HCT116 (cell line): ENCODE measurements around the gene CDKAL1. TPM values are rescaled to one million over a fixed set of nuclear protein-coding genes. Genes with fewer than 3 reads are reported as not detected.

Source experiments
- ATAC-seq: fragments of 200-7000 bp; cut with Tn5 transposase; 2 replicates; pipeline ENCODE4 v1.9.1; 2020; ENCODE audit warnings: mild to moderate bottlenecking, moderate library complexity
- BruUV-seq: library from RNA; stranded (reverse); fragments of 400-500 nt; replicated peaks from 2 replicates; lab custom pipeline; 2021; lab: Mats Ljungman, UMichigan
- CTCF ChIA-PET: fragments of 300-600 bp; sonication (Branson Sonifier 250); formaldehyde crosslinking; loops from one replicate; lab custom pipeline; 2021; ENCODE audit warnings: antibody characterized with exemption; lab: Charles Lee
- POLR2A ChIA-PET: fragments of 300-600, 350-600 bp; sonication (Branson Sonifier 250); formaldehyde crosslinking; loops from one replicate; lab custom pipeline; 2021; ENCODE audit warnings: antibody characterized with exemption; lab: Charles Lee
- RAD21 ChIA-PET, 2 experiments: fragments of 300-600 bp; sonication (Branson Sonifier 250); formaldehyde crosslinking; loops; one replicate each; lab custom pipeline; 2023; ENCODE audit warnings: low total read pairs in 2 of 2; ENCODE audit not compliant: uncharacterized antibody in 2 of 2, unreplicated experiment in 2 of 2, low non-redundant PET in 1 of 2; lab: Charles Lee
- DNase-seq: peaks from one replicate; pipeline ENCODE4 v3.0.0-alpha.2; 2010; ENCODE audit warnings: low read depth, low spot score
- H2AFZ ChIP-seq: fragments of 200-600 bp; shearing (Covaris generic), sonication (generic); 2 replicates; pipeline ENCODE4 v1.6.1; 2017; ENCODE audit warnings: low read depth, mixed run types, mixed read lengths, antibody characterized with exemption, low read length; ENCODE audit not compliant: poor library complexity, severe bottlenecking
- H3K27ac ChIP-seq: 2 replicates; pipeline ENCODE4 v1.5.1; 2012; ENCODE audit warnings: low read depth, low read length
- H3K27me3 ChIP-seq: fragments of 200-600 bp; sonication (generic); 2 replicates; pipeline ENCODE4 v1.6.1; 2016; ENCODE audit warnings: mixed run types, low read length, mixed read lengths; ENCODE audit not compliant: insufficient read depth
- H3K36me3 ChIP-seq, 2 experiments: fragments of 200-500 bp in 1 of 2; fragments of 200-600 bp in 1 of 2; sonication (Bioruptor generic) in 1 of 2; sonication (generic) in 1 of 2; 2 replicates each; pipeline versions ENCODE4 v1.5.1 to v1.6.1; 2014 to 2016; ENCODE audit warnings: low read length in 2 of 2, inconsistent platforms in 1 of 2, mixed read lengths in 1 of 2, mixed run types in 1 of 2; ENCODE audit not compliant: insufficient read depth in 2 of 2, control insufficient read depth in 1 of 2
- H3K4me1 ChIP-seq, 2 experiments: fragments of 200-600 bp in 1 of 2; sonication (generic) in 1 of 2; 2 replicates each; pipeline versions ENCODE4 v1.5.1 to v1.6.1; 2012 to 2017; ENCODE audit warnings: low read length in 2 of 2, inconsistent platforms in 1 of 2, mild to moderate bottlenecking in 1 of 2, mixed read lengths in 1 of 2, mixed run types in 1 of 2, moderate library complexity in 1 of 2; ENCODE audit not compliant: insufficient read depth in 2 of 2, control insufficient read depth in 1 of 2
- H3K4me2 ChIP-seq: fragments of 200-600 bp; sonication (generic); 2 replicates; pipeline ENCODE4 v1.6.1; 2017; ENCODE audit warnings: mixed run types, low read length, mixed read lengths
- H3K4me3 ChIP-seq, 2 experiments: fragments of 200-600 bp in 1 of 2; sonication (generic) in 1 of 2; replicated peaks in 1 of 2; 2 replicates each; pipeline ENCODE4 v1.5.1; 2011 to 2016; ENCODE audit warnings: low read length in 2 of 2, control low read depth in 1 of 2, low read depth in 1 of 2, mild to moderate bottlenecking in 1 of 2, mixed read lengths in 1 of 2, mixed run types in 1 of 2
- H3K79me2 ChIP-seq: fragments of 200-600 bp; sonication (generic); 2 replicates; pipeline ENCODE4 v1.6.1; 2017; ENCODE audit warnings: mild to moderate bottlenecking, mixed run types, low read length, moderate library complexity, mixed read lengths; ENCODE audit not compliant: insufficient read depth
- H3K9ac ChIP-seq: fragments of 200-600 bp; sonication (generic); 2 replicates; pipeline ENCODE4 v1.6.1; 2016; ENCODE audit warnings: low read length, mixed read lengths
- H3K9me2 ChIP-seq: fragments of 200-600 bp; sonication (generic), shearing (Covaris generic); 2 replicates; pipeline ENCODE4 v1.6.1; 2017; ENCODE audit warnings: mixed run types, mild to moderate bottlenecking, moderate library complexity; ENCODE audit not compliant: insufficient read depth
- H3K9me3 ChIP-seq, 2 experiments: fragments of 200-500 bp in 1 of 2; fragments of 200-600 bp in 1 of 2; sonication (Bioruptor generic) in 1 of 2; sonication (generic) in 1 of 2; 2 replicates each; pipeline ENCODE4 v1.6.1; 2014 to 2017; ENCODE audit warnings: low read length in 2 of 2, mixed read lengths in 2 of 2, inconsistent platforms in 1 of 2, low read depth in 1 of 2, mild to moderate bottlenecking in 1 of 2, mixed run types in 1 of 2, moderate library complexity in 1 of 2; ENCODE audit not compliant: control insufficient read depth in 1 of 2, insufficient read depth in 1 of 2
- H4K20me1 ChIP-seq: fragments of 200-600 bp; sonication (generic), shearing (Covaris generic); 2 replicates; pipeline ENCODE4 v1.6.1; 2017; ENCODE audit warnings: mixed run types, mild to moderate bottlenecking, moderate library complexity; ENCODE audit not compliant: insufficient read depth
- CEBPB ChIP-seq: IDR thresholded peaks from 2 replicates; pipeline ENCODE4 v1.6.1; 2012; ENCODE audit warnings: low read depth
- ELF1 ChIP-seq: IDR thresholded peaks from 2 replicates; pipeline ENCODE4 v1.6.1; 2012; ENCODE audit warnings: low read depth, borderline replicate concordance
- EZH2 ChIP-seq: fragments of 200-600 bp; sonication (generic); IDR thresholded peaks from 2 replicates; pipeline ENCODE4 v1.6.1; 2017; ENCODE audit warnings: antibody characterized with exemption, mixed run types
- EZH2phosphoT487 ChIP-seq: fragments of 200-600 bp; IDR thresholded peaks from 2 replicates; pipeline ENCODE4 v1.6.1; 2018; ENCODE audit warnings: antibody characterized with exemption, borderline replicate concordance
- POLR2A ChIP-seq: IDR thresholded peaks from 2 replicates; pipeline ENCODE4 v1.7.0; 2011; ENCODE audit warnings: borderline replicate concordance; ENCODE audit not compliant: insufficient read depth, insufficient read length; ENCODE audit errors: extremely low read depth
- POLR2AphosphoS5 ChIP-seq: IDR thresholded peaks from 2 replicates; pipeline ENCODE4 v1.6.1; 2011; ENCODE audit warnings: mild to moderate bottlenecking, low read depth, low read length, moderate library complexity
- SP1 ChIP-seq: IDR thresholded peaks from 2 replicates; pipeline ENCODE4 v1.6.1; 2012; ENCODE audit warnings: low read depth
- SRF ChIP-seq: IDR thresholded peaks from 2 replicates; pipeline ENCODE4 v1.6.1; 2012; ENCODE audit warnings: low read depth
- YY1 ChIP-seq: IDR thresholded peaks from 2 replicates; pipeline ENCODE4 v1.6.1; 2011; ENCODE audit warnings: low read length, low read depth, moderate library complexity, mild to moderate bottlenecking; ENCODE audit not compliant: insufficient replicate concordance; ENCODE audit errors: extremely low read depth
- ZFX ChIP-seq: fragments of 450-650 bp; IDR thresholded peaks from 2 replicates; pipeline ENCODE4 v1.6.1; 2017
- intact Hi-C: fragments of 100-400 bp; cut with micrococcal nuclease; formaldehyde crosslinking; loops from 2 replicates; pipeline ENCODE4 v1.10.0; 2022
- total RNA-seq: library from RNA; stranded (reverse); gene quantifications from one replicate; pipeline ENCODE4 v1.2.1, GENCODE V29; 2021; ENCODE audit not compliant: unreplicated experiment
- TF ChIP-seq, protein P1 (sequence below): IDR thresholded peaks from 2 replicates; pipeline ENCODE4 v1.6.1; 2012
- TF ChIP-seq, protein P2 (sequence below): IDR thresholded peaks from 2 replicates; pipeline ENCODE4 v1.6.1; 2011; ENCODE audit warnings: mild to moderate bottlenecking, low read length, moderate library complexity; ENCODE audit not compliant: insufficient replicate concordance; ENCODE audit errors: extremely low read depth
- TF ChIP-seq, protein P3 (sequence below): IDR thresholded peaks from 2 replicates; pipeline ENCODE4 v1.6.1; 2012

The CDKAL1 gene
- total RNA-seq, 1 experiment from 2014 or later = 14.9 TPM

DNA sequence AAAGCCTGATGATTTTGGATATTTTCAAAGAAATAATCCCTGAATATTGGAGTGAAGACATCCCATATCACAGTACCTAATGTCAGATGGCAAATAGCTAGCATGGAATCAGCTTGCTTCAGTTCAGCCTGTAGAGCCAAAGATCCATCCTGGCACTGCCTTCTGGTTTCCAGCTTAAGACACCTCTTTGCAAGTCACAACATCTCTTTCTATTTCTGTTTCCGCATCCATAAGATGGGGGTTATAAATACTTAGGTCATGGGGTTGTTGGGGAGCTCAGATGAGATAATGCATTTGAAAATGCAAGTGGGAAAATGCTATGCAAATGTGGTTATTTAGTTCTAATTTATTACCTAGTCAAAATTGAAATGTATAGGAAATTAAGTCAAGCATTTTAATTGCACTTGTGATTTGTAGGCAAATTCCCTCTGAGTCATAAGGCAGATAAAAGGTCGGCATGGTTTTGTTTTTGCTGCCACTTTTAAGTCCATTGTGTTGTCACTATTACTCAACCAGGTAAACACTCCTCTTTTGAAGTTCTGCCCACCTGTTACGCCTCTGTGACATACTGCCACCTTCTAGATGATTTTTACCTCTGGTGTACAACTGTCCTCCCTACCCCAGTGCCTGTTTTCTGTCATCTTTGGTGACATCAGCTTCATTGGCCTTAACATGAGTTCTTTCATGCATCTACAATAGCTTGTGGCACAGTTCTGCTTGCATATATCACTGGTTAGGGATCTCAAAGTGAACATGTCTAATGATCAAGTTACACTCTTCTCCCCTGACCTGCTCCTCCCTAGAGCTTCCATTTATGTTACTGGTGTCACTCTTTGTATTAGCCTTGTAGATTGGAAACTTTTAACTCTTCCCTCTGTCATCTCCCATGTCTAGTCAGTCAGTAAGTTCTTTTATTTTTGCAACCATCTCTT, 96.6 kb downstream of the CDKAL1 start (continued):
- no peak for TF ChIP-seq POLR2AphosphoS5
- peak; percentile 68 for TF ChIP-seq SP1
- TF ChIP-seq ZFX = no peak
- TF ChIP-seq, protein P1, sequence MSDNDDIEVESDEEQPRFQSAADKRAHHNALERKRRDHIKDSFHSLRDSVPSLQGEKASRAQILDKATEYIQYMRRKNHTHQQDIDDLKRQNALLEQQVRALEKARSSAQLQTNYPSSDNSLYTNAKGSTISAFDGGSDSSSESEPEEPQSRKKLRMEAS = peak; percentile 47; the same call in 1 of the 2 replicates
- TF ChIP-seq CEBPB = peak; percentile 87

- Histone ChIP-seq H3K79me2 (peaks cover 15% of the 10 kb centered on the region; the same call in 1 of the 2 replicates), H3K9ac (no peak overlapping the region), H3K4me2 (peak overlapping the region; percentile 34), H3K27me3 (no peaks in the 10 kb centered on the region)
- BruUV-seq = no TSS peak
- TF ChIP-seq SRF (no peak), POLR2A (no peak), ELF1 (no peak), EZH2phosphoT487 (no peak), SP1 (no peak), YY1 (no peak), ZFX (no peak), EZH2 (no peak)
- TF ChIP-seq, protein P2, sequence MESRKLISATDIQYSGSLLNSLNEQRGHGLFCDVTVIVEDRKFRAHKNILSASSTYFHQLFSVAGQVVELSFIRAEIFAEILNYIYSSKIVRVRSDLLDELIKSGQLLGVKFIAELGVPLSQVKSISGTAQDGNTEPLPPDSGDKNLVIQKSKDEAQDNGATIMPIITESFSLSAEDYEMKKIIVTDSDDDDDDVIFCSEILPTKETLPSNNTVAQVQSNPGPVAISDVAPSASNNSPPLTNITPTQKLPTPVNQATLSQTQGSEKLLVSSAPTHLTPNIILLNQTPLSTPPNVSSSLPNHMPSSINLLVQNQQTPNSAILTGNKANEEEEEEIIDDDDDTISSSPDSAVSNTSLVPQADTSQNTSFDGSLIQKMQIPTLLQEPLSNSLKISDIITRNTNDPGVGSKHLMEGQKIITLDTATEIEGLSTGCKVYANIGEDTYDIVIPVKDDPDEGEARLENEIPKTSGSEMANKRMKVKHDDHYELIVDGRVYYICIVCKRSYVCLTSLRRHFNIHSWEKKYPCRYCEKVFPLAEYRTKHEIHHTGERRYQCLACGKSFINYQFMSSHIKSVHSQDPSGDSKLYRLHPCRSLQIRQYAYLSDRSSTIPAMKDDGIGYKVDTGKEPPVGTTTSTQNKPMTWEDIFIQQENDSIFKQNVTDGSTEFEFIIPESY = no peak
- TF ChIP-seq, protein P3, sequence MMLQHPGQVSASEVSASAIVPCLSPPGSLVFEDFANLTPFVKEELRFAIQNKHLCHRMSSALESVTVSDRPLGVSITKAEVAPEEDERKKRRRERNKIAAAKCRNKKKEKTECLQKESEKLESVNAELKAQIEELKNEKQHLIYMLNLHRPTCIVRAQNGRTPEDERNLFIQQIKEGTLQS = no peak
- TF ChIP-seq, all 23 proteins: peak for 0
- peaks cover 23 to 28% of the 10 kb centered on the region in 2 experiments for H3K4me1 ChIP-seq
- DNase-seq (no peak), ATAC-seq (peak; percentile 57)
- no peak overlapping the region for H3K4me3 ChIP-seq
- H2AFZ ChIP-seq = no peak overlapping the region
- ChIA-PET RAD21 (no interaction called here), CTCF (no interaction called here), POLR2A (no interaction called here)
- intact Hi-C loops = no loop called here
- H4K20me1 ChIP-seq = no peaks in the 10 kb centered on the region
- H3K9me2 ChIP-seq = no peaks in the 10 kb centered on the region
- peak overlapping the region; percentile 16; the same call in 1 of the 2 replicates for H3K27ac ChIP-seq
- no peaks in the 10 kb centered on the region for H3K36me3 ChIP-seq
- H3K9me3 ChIP-seq = no peaks in the 10 kb centered on the region
Observed at GRCh38 chr6:20631549-20631924, 97.3 kb downstream of the CDKAL1 start.
